HEK293 (cell line): ENCODE results near the gene POLA2.

Experiments
- KLF9 ChIP-seq: fragments of 450-650 bp; formaldehyde crosslinking; IDR thresholded peaks from 2 replicates; pipeline ENCODE4 v1.5.1; 2016; ENCODE audit warnings: missing biosample characterization, missing genetic modification characterization, low read depth
- SP2 ChIP-seq: fragments of 450-650 bp; formaldehyde crosslinking; IDR thresholded peaks from 2 replicates; pipeline ENCODE4 v1.5.1; 2016; ENCODE audit warnings: missing biosample characterization, missing genetic modification characterization
- TRIM28 ChIP-seq: IDR thresholded peaks from 2 replicates; pipeline ENCODE4 v1.6.1; 2011; ENCODE audit warnings: low read length, control low read depth, borderline replicate concordance
- ZBTB1 ChIP-seq: fragments of 450-650 bp; formaldehyde crosslinking; IDR thresholded peaks from 2 replicates; pipeline ENCODE4 v1.5.1; 2016; ENCODE audit warnings: missing biosample characterization, missing genetic modification characterization
- ZNF114 ChIP-seq: fragments of 450-650 bp; formaldehyde crosslinking; IDR thresholded peaks from 2 replicates; pipeline ENCODE4 v1.5.0; 2017; ENCODE audit warnings: missing biosample characterization, missing genetic modification characterization
- ZNF121 ChIP-seq: fragments of 450-650 bp; formaldehyde crosslinking; IDR thresholded peaks from 2 replicates; pipeline ENCODE4 v1.5.1; 2016; ENCODE audit warnings: missing biosample characterization, missing genetic modification characterization
- ZNF416 ChIP-seq: fragments of 450-650 bp; formaldehyde crosslinking; IDR thresholded peaks from 2 replicates; pipeline ENCODE4 v1.5.1; 2016; ENCODE audit warnings: missing biosample characterization, missing genetic modification characterization
- TF ChIP-seq, protein P1 (sequence below): fragments of 450-650 bp; formaldehyde crosslinking; IDR thresholded peaks from 2 replicates; pipeline ENCODE4 v1.5.1; 2016; ENCODE audit warnings: missing biosample characterization, missing genetic modification characterization
- TF ChIP-seq, protein P2 (sequence below): fragments of 450-650 bp; formaldehyde crosslinking; IDR thresholded peaks from 2 replicates; pipeline ENCODE4 v1.5.1; 2016; ENCODE audit warnings: missing biosample characterization, missing genetic modification characterization, low read depth

DNA sequence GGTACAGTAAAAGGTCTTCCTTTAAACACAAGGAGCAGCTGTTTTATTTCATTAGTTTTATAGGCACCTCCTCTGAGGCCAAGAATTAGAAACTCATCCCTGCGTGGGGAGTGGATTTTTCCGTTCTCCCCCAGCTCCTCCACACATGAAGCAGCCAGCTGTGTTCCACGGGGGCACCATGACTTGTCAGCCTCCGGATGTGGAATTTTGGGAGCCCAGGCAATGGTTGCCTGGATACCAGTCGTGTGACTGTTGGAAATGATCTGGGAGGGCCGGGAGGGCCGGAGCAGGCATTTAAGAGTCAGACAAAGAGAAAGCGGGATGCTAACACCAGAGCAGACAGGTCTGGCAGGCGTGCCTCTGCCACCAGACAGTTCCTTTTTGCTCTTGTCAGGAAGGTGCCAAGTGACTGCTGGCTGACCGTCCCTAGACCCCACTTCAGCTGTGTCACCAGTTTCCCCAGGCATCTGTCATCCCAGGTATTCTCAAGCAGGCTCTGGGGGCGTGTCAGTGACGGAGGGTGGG, 37.0 kb downstream of the POLA2 start:
- TF ChIP-seq SP2 (tag by site-specific recombination) (no peak), ZBTB1 (tag by site-specific recombination) (no peak), KLF9 (tag by site-specific recombination) (no peak), ZNF114 (tag by site-specific recombination) (no peak), TRIM28 (no peak), ZNF416 (no peak), ZNF121 (tag by site-specific recombination) (no peak)
- TF ChIP-seq, protein P1, sequence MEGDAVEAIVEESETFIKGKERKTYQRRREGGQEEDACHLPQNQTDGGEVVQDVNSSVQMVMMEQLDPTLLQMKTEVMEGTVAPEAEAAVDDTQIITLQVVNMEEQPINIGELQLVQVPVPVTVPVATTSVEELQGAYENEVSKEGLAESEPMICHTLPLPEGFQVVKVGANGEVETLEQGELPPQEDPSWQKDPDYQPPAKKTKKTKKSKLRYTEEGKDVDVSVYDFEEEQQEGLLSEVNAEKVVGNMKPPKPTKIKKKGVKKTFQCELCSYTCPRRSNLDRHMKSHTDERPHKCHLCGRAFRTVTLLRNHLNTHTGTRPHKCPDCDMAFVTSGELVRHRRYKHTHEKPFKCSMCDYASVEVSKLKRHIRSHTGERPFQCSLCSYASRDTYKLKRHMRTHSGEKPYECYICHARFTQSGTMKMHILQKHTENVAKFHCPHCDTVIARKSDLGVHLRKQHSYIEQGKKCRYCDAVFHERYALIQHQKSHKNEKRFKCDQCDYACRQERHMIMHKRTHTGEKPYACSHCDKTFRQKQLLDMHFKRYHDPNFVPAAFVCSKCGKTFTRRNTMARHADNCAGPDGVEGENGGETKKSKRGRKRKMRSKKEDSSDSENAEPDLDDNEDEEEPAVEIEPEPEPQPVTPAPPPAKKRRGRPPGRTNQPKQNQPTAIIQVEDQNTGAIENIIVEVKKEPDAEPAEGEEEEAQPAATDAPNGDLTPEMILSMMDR: no peak
- TF ChIP-seq, protein P2, sequence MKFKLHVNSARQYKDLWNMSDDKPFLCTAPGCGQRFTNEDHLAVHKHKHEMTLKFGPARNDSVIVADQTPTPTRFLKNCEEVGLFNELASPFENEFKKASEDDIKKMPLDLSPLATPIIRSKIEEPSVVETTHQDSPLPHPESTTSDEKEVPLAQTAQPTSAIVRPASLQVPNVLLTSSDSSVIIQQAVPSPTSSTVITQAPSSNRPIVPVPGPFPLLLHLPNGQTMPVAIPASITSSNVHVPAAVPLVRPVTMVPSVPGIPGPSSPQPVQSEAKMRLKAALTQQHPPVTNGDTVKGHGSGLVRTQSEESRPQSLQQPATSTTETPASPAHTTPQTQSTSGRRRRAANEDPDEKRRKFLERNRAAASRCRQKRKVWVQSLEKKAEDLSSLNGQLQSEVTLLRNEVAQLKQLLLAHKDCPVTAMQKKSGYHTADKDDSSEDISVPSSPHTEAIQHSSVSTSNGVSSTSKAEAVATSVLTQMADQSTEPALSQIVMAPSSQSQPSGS (tag by site-specific recombination): no peak
